GM18517 (cell line): Measurements from ENCODE around the gene SHOC2.
A peak's percentile ranks its signal among the peaks of the same experiment; 100 is the strongest.

Experiments
- ATAC-seq: cut with Tn5 transposase; IDR thresholded peaks from one replicate; pipeline ENCODE4 v1.9.1; 2021; ENCODE audit warnings: mild to moderate bottlenecking, moderate library complexity; ENCODE audit not compliant: unreplicated experiment

SHOC2 gene

DNA sequence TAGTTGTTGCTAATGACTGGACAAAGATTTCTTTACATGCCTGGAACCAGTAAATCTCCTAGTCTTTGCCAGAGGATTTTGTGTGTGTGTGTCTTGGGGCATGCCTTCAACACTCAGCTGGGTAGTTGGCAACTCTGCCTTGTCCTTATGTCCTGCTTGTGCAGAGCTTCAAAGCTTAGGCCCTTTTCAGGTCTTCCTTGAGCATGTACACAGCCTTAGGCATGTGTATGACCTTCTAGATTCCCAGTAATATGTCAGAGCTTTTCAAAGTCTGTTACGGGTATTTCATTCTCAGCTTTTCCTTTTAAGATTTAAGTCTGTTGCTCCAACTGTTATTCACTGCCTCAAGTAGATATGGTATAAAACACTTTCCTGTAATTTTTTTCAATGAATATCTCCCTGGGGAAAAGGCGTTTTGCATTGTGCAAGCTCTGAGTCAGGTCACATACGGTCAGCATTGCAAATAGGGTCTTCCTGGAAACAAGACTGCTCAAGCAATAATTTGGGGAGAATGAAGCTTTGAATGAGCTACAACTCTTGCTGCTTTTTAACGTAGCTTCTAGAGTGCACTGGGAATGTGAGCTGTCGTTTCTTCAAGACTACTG lies 25.5 kb downstream of the SHOC2 start:
- no peak for ATAC-seq

DNA sequence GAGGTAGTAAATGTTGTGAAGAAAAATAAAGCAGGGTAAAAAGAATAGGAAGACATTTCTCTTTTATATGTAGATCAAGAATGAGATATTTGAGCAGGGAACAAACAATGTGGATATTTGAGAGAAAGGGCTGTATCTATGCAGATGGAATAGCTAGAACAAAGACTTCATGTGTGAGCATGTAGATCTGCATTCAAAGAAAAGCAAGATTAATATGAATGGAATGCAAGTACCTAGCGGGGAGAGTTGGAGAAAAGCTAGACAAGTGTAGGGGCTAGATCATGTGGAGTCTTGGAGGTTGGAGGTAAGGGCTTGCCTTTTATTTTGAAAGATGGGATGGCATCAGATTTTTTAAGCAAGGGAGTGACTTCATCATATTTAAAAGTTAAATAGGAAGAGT lies 27.1 kb downstream of the SHOC2 start:
- no peak for ATAC-seq

DNA sequence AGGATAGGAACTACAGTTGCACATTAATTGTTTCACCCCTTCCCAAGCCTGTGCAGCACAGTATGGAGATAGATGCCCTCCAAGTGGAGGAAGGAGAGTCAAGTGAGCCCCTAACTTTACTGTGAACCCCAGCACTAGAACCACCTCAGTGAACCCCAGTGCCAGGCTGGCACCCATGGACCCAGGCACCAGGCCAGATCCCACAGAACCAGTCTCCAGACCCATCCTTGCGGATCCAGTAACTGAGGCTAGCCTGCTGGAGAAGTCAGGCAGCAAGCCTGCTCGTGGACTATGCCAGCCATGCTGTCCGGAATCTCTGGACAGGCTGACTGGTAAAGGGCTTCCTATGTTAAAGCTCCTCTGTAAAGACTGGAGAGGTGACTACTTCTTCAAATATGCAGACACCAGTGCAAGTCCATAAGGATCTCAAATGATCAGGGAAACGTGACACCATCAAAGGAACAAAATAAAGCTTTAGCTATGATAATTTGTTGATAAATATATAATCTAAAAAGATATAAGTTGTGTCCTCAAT lies 27.7 kb downstream of the SHOC2 start:
- ATAC-seq = no peak

DNA sequence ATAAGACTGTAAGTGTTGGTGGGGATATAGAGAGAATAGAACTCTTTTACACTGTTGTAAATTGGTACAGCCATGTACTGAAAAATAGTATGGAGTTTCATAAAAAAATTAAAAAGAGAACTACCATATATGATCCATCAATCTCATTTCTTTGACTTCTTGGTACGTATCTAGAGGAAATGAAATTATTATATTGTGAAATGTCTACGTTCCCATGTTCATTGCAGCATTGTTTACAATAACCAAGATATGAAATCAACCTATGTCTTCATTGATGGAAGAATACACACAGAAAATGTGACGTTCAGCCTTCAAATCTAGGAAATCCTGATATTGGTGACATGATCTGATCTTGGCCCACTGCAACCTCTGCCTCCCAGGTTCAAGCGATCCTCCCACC lies 32.0 kb downstream of the SHOC2 start:
- ATAC-seq = no peak

DNA sequence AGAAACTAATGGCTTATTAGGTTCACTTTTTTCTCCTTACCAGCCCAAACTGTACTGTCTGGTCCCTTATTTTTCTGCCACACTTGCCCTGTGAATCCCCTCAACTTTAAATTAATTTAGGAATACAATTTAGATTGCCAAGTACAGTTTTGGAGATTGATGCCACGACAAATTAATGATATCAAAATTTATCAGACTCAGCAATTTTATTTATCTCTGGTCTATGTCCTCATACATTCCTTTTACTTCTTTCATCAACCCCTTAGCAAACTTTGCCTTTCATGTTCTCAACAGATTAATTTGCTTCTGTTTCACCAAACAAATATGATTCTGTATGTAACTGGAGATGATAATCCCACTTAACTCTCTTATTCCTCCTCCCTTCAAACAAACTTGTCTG lies 38.2 kb downstream of the SHOC2 start:
- no peak for ATAC-seq

DNA sequence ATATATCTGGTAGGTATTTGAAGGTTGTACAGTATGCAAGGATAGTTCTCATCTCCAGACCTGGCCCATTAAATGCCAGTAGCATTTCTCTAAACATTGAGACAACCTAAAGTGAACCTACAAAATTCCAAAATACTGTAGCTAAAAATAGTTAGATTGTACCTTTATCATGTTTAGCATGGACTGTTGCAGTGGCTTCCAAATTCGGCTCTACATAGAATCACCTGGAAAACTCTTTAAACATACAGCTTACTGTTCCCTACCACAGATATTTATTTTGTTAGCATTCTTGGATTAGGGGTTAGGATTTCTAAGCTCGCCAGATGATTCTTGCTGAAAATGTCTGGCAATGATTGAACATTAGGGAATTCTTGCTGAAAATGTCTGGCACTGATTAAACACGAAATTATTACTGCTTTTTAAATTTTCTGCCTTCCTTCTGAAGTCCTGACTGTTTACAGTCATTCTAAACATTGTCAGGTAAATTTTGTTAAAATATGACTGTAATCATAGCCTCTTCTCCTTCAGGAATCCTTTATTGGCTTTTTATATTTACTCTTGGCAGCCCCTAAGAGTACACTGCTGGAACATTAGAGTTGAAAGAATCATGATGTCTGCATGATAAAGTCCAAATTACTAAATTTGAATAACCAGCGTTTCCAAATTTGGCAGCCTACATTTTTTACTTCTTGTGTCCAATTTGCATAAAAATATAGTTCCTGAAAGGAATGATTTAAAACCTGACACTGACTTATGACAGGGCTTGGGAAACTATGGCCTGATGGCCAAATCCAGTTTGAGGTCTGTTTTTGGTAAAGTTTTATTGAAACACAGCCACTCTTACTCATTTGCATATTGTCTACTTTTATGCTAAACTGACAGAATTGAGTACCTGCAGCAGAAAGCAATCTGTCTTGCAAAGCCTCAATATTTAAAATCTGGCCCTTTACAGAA lies 40.3 kb downstream of the SHOC2 start:
- ATAC-seq = no peak

DNA sequence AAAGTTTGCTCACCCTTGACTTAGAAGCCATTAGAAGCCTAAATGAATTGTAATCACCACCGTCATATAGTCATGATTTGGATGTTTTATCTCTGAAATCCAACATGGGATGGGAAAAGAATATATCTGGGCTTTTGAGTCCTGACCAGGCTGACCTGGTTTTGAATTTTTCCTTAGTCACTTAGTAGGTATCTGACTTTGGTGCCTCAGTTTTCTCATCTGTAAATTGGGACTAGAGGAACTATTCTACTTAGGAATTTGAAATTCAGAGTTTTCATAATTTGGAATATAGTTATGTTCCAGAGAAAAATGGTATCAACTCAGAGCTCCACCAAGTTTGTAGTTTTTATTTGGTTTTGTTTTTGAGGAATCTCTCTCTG lies 40.9 kb downstream of the SHOC2 start:
- ATAC-seq = no peak

DNA sequence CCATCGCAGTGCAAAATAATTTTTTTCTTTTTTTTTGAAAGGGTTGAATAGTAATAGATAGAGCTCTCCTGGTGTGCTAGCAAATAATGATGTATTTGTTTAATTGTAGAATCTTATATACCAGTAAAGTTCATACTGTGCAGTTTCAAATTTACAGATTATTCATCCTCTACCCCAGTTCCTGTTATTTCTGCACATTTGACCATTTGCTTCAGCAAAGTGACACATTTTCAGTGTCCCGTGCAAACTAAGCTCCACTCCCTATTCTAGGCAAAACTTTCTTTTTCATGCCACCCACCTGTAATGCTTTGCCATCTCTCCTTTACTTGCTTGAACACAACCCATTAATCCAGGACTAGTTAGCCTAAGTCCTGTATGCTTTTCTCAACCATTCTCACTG lies 43.0 kb downstream of the SHOC2 start:
- ATAC-seq = no peak

DNA sequence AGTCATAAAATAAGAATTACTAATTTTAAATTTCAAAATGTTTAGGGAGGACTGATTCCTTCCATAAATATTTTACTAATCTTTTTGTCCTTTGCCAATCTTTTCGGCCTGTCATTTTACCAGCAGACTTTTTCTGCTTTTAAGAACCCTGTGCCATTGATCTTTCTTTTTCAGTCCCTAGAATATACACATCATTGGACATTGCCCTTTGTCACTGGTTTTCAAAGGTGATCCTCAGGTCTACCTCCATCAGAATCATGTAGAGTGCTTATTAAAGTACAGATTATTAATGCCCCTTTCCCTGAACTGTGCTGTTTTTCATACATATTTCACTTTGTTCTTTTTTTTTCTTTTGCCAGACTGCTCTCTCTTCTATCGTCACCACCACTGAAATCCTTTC lies 43.8 kb downstream of the SHOC2 start:
- ATAC-seq = no peak

DNA sequence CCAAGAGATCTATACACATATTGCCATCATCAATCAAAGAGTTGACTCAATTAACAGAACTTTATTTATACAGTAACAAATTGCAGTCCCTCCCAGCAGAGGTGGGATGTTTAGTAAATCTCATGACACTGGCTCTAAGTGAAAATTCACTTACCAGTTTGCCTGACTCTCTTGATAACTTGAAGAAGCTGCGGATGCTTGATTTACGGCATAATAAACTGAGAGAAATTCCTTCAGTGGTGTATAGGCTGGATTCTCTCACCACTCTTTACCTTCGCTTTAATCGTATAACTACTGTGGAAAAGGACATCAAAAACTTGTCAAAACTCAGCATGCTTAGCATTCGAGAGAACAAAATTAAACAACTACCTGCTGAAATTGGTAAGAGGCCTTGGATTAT lies 45.3 kb downstream of the SHOC2 start:
- no peak for ATAC-seq

DNA sequence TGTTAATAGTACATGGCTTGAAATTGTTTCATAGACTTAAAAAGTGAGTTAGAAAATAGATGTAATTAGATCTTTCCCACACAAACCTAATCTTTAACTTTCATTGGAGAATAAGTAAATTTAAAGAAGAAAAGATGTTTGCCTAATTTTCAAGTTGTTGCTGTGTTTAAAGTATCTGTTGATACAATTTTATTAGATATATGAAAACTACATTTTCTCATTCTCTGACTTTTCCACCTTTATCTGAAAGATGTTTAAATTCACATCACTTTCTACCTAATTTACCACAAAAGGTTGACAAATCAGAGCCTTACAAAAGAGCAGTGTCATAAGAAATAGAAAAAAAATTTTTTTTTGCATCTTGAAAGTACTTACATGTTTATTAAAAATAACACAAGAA lies 45.8 kb downstream of the SHOC2 start:
- no peak for ATAC-seq

DNA sequence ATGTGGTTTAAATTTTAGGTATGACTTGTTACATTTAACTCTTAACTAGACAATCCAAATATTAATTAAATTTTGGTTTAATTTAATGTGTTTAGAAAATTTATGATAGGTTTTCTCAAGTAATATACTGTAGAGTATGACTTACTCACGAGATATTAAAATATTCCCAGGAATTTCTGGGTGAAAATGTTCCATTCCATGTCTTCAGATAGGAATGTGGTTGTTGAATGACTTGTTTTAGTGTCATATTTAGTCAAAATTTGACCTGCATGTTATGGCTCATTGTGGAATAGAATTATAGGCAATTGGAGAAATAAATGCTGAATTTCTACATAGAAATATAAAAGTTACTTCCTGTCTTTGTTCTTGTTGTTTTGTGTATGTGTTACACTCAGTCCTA lies 46.7 kb downstream of the SHOC2 start:
- ATAC-seq = no peak

DNA sequence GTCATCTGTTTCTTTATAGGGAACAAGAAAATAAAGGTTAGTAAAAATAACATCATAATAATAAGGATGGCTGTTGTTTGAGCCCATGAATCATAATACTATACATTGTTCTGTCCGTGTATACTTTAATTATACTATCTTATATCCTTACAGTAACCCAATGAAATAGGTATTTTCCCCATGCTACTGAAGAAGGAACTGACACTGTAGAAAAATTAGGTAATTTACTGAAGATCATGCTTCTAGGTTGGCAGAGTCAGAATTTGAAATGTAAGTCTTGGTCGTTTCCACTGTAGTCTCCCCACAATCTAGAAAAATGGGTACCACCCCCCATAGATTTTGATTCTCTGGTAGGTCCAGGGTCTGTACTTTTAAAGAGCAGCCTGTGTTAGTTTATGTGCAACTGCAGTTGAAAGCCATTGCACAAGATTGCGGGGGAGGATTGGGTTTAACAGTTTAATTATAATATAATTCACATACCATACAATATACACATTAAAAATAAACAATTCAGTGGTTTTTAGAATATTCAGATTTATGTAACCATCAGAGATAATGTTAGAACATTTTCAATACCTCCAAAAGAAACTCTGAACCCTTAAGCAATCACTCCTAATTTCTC lies 47.7 kb downstream of the SHOC2 start:
- ATAC-seq = peak; percentile 30

DNA sequence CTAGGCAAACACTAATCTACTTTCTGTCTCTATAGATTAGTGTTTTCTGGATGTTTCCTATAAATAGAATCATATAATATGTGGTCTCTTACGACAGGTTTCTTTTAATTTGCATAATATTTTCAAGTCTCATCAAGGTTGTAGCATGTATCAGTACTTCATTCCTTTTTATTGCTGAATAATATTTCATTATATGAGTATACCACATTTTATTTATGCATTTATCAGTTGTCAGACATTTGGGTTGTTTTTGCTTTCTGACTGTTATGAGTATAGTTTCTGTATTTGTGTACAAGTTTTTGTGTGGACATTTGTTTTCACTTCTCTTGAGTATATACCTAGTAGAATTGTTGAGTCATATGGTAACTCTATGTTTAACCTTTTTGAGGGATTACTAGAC lies 48.2 kb downstream of the SHOC2 start:
- peak; percentile 51 for ATAC-seq

DNA sequence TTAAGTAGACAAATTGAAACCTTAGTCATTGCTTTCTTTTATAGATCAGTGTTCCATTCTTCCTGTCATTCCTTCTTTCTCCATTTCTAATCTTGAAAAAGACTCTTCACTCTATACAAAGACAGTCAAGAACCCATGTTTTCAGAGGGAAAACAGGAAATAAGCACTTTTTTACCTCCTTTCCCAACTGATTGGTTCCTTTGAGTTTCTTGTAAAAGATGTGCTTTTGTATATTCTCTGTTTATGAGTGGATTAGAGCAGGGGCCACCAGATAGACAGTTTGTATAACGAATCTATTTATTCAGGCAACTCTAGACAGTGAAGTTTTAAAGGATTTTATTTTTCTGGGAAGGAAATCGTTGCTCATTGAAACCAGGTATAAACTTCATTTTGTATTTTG lies 49.8 kb downstream of the SHOC2 start:
- no peak for ATAC-seq

DNA sequence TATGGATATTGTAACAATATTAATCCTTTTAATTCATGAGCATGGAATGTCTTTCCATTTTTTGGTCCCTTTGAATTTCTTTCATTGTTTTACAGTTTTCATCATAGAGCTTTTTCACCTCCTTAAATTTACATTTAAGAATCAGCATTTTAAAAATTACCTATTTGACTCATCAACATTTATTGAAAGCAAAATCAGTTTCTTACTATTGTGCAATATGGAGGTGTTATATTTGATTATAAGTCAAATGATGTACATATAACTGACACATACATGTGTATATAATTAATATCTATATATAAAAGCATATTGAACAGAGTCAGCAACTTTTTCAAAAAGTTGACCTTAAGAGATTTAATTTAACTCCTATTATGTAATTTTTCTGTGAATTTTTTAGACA lies 52.2 kb downstream of the SHOC2 start:
- ATAC-seq = no peak

DNA sequence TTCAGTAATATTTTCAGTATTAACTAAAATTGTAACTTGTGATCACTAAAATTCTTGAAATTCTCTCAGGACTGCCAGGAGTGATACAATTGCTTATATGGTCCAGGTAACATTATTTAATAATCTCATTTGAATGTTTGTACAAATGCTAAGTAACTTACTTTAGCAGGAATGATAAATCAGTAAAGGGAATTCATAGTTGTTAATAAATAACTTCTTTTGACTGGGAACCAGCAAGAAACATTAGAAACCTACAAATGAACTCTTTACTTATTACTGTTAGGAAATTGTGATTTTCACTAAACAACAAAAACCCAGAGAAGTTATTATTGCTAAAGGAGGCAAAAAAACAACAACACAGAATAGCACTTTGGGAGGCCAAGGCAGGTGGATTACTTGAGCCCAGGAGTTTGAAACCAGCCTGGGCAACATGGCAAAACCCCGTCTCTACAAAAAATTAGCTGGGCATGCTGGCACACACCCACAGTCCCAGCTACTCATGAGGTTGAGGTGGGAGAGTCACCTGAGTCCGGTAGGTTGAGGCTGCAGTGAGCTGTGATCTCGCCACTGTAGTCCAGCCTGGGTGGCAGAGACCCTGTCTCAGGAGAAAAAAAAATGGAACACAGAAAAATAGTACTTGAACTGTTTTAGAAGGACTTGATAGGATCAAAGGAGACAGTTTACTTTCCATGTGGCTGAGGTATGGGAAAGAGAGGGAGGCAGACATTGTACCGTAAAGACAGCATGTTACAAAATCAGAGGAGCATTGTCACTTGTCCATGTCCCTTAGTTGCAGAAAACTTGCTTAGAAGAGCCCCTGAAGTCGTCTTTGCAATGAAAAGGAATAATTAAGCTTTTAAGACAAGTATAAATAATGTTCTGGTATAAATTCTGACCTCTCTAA lies 53.1 kb downstream of the SHOC2 start:
- ATAC-seq = no peak

DNA sequence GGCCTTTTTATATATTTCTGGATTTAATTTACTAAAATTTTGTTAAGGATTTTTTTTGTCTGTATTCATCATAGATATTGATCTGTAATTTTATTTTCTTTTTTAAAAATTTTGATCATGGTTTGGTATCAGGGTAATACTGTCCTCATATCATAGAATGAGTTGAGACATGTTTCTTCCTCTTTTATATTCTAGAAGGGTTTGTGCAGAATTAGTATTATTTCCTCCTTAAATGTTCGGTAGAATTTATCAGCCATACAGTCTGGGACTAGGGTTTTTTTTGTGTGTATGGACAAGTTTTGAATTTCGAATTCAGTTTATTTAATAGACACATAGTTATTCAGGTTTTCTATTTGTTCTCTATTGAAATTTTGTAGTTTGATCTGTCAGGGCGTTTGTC lies 54.0 kb downstream of the SHOC2 start:
- ATAC-seq = no peak

DNA sequence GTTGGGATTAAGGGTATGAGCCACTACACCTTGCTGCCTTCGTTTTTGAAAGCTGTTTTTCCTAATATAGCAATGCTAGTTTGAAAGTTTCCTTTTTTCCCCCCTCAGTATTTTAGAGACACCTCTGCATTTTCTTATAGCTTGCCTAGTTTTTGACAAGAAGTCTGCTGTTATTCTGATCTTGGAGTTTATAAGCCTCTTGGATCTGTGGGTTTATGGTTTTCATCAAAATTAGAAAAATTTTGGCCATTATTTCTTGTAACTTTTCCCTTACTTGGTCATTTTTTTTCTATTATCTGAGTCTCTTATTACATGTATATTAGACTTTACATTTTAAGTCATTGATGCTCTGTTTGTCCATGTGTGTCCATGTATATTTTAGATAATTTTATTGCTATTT lies 57.2 kb downstream of the SHOC2 start:
- ATAC-seq = no peak

DNA sequence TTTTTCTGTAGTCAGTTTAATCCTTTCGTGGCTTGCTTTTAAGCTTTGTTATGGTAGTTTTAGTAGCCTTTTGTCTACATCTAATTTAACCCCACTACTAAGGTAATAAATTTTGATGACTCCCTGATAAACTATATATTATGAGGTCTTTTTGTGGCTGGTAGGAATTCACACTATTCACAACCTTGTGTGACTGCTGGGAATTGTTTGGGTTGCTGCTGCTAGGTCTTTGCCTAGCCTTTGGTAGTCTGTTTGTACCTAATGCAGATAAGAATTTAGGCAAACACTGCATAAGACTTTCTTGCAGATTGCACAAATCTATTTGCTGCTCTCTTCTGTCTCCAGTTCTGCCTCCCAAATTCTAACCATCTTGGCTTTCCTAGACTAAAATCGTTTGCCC lies 58.3 kb downstream of the SHOC2 start:
- ATAC-seq = no peak

DNA sequence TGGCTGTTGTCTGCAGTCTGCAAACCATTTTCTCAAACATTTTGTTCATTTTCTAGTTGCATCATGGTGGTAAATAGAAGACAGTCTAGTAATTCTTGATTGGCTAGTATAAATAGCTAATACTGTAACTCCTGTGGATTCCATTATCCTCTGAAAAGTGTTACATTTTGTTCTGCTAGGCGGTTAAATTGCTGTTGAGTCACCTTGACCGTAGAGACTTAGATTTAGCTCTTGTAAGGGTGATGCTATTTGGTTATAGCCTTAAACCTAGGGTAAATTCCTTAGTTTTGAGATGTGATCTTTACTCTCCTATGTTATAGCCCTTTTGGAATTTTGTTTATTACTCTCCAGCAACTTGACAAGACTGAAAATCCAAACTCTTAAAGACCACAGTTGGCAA lies 58.8 kb downstream of the SHOC2 start:
- no peak for ATAC-seq
